ENCODE results near the gene GRHPR.
"Not testable (repeated sequence)": the region's sequence is repeated elsewhere in the genome, so short reads cannot be mapped to it uniquely, and the experiment has no call there.

GRHPR gene

GRCh38 chr9:37422289-37423104 lies at the start of gene GRHPR:
TSS of gene GRHPR (plus strand) at chr9:37422696. CDS start at chr9:37422751, 55 bp downstream.
- DNase-seq, result peak; percentile 86

- no peak for DNase-seq
Measured at GRCh38 chr9:37372839-37373238, 49.7 kb upstream of the GRHPR start.

GRCh38 chr9:37373621-37374020 lies 48.9 kb upstream of the GRHPR start:
- DNase-seq, result no peak

- DNase-seq, result no peak
Measured at GRCh38 chr9:37374892-37375291, 47.6 kb upstream of the GRHPR start.

GRCh38 chr9:37377688-37378612 lies 44.5 kb upstream of the GRHPR start:
- no peak for DNase-seq

GRCh38 chr9:37378613-37379004 lies 43.9 kb upstream of the GRHPR start:
- no peak for DNase-seq

GRCh38 chr9:37379835-37380234 lies 42.7 kb upstream of the GRHPR start:
- no peak for DNase-seq

- DNase-seq, result no peak
Measured at GRCh38 chr9:37380570-37380969, 41.9 kb upstream of the GRHPR start.

GRCh38 chr9:37381094-37381741 lies 41.3 kb upstream of the GRHPR start:
- no peak for DNase-seq

- DNase-seq, result no peak
Measured at GRCh38 chr9:37382161-37382981, 40.1 kb upstream of the GRHPR start.

GRCh38 chr9:37382982-37383357 lies 39.5 kb upstream of the GRHPR start:
- DNase-seq, result no peak

- DNase-seq, result no peak
Measured at GRCh38 chr9:37383393-37383792, 39.1 kb upstream of the GRHPR start.

- DNase-seq, result no peak
Measured at GRCh38 chr9:37383876-37384746, 38.4 kb upstream of the GRHPR start.

- DNase-seq, result no peak
Measured at GRCh38 chr9:37385286-37385685, 37.2 kb upstream of the GRHPR start.

GRCh38 chr9:37386988-37387387 lies 35.5 kb upstream of the GRHPR start:
- DNase-seq, result no peak

GRCh38 chr9:37390759-37391158 lies 31.7 kb upstream of the GRHPR start:
- peak; percentile 89 for DNase-seq

GRCh38 chr9:37392272-37392671 lies 30.2 kb upstream of the GRHPR start:
- DNase-seq, result no peak

- DNase-seq, result no peak
Measured at GRCh38 chr9:37395229-37395628, 27.3 kb upstream of the GRHPR start.

- no peak for DNase-seq
Measured at GRCh38 chr9:37395663-37396062, 26.8 kb upstream of the GRHPR start.

- DNase-seq, result not testable (repeated sequence)
Measured at GRCh38 chr9:37397948-37398347, 24.5 kb upstream of the GRHPR start.

GRCh38 chr9:37398464-37399025 lies 24.0 kb upstream of the GRHPR start:
- DNase-seq, result no peak
